GM21381 (cell line): ENCODE data around the gene NUMBL.

Experiments used
- ATAC-seq: cut with Tn5 transposase; IDR thresholded peaks from one replicate; pipeline ENCODE4 v1.9.1; 2021; ENCODE audit warnings: mild to moderate bottlenecking, moderate library complexity; ENCODE audit not compliant: unreplicated experiment

NUMBL gene

DNA sequence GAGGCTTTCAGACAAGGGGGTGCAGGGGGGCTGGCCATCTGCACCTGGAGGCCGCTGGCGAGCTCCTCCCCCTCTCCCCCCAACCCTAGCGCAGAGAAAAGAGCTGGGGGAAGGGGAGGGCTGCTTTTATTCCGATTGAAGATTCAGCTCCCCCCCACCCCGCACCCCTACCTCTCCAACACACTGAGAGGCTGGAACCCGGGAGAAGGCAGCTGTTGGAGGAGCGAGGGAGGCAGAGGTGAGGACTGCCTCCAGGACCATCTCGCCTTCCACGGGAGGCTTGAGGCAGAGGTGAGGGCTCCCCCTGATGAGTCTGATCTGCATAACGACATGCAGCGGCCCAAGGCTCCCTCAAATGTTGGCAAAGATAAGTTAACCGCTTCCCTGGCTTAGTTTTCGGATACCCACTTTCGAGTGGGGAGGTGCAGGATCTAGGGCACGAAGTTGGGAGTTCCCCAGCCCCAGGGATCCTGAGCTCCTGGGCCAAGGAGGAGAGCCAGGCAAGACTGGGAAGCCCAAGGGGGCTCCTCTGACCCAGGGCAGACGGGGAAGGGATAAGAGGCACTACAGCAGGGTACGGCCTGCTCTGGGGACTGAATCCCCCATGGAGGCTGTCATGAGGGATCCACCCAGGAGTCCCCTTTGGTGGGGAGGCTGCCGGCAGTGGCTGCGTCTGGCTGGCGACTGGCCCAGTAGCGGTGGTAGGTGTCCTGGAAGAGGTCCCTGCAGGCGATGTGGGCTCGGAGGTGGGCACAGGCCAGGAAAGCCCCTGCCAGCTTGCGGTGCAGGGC is 1.2 kb upstream of the NUMBL start:
- no peak for ATAC-seq

DNA sequence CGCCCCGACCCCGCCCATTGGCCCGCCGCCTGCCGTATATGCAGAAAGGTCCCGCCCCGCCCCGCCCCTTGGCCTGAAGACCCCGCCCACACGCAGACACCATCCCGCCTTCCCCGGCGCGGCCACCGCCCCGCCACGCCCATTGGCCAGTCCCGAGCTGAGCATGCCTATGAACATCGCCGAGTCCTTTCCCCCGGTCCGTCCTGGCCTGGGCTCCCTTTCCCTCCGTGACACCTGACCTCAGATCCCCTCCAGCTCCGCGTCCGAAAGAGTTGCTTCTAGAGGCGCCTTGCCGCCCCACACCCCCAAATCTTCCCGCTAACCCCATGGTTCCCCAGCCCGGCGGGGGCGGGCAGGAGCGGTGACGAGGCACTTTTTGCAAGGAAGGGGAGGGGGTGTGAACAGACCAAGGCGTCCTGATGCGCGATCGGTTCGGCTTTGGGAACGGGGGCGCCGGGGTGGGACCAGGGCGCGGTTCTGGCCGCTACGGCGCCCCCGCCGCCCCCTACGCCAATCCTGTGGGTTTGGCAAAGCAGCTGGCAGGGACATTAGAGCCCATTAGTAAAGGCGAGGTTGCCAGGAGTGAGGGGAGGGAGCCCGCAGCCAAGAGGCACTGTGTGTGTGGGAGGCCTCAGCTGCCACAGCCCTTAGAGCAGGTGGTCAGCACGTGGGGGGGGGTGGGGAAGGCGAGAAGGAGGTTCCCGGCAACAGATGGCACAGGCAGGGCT is 406 bp upstream of the NUMBL start:
- peak; percentile 53 for ATAC-seq

DNA sequence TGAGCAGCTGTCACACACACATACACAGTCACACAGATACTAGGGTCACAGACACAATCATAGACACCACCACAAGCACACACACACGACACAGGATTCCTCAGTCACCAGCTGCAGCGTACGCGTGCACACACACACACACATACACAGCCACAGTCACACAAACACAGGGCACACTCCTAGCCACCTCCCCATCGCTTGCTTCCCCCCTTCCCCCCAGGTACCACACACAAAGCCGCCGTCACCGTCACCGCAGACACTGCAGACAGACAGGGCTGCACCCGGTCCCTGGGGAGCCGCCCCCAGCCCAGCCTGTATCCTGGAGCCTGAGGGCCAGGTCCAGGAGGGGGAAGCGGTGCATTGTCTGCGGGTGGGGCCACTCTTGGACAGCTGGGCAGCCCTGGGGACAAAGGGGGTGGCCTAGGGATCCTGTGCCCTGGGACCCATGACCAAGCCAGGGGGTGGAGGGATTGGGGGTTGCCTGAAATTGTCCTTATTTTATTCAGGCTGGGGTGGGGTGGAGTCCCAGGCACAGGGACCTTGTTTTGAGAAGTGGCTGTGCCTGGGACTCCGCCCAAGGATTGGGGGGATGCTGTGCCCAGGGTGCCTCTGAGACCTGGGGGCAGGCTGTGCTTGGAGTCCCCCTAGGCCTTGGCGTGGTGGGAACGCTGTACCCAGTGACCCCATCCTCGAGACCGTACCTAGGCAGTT is 957 bp downstream of the NUMBL start:
- no peak for ATAC-seq

DNA sequence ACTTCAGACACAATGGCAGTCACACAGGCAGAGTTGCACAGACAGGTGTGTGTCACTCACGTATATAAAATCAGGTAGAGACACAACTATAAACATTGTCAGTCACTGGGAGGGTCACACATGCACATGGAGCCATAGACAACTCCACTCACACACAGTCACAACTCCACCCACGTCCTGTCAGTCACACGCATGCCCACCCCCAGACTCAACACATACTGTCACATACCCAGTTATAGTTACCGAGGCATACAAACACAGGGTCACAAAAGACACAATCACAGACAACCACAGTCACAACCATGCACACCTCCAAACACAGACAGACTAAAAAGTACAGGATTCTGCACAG is 1.5 kb downstream of the NUMBL start:
- no peak for ATAC-seq

DNA sequence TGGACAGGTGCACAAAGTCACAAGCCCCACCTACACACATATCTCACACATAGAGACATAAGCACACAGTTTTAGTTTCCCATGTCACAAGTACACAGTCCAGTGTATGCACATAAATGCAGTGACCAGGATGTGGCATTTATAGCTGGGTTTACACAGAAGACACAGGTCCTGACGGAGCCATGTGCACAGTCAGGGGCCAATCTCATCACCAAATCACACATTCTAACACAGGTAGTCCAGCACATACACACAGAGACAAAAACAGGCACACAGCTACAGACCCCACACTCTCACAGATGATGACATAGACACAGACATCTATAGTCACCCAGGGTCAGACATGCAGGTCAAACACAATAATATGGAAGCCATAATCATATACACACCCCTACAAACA is 2.1 kb downstream of the NUMBL start:
- no peak for ATAC-seq

DNA sequence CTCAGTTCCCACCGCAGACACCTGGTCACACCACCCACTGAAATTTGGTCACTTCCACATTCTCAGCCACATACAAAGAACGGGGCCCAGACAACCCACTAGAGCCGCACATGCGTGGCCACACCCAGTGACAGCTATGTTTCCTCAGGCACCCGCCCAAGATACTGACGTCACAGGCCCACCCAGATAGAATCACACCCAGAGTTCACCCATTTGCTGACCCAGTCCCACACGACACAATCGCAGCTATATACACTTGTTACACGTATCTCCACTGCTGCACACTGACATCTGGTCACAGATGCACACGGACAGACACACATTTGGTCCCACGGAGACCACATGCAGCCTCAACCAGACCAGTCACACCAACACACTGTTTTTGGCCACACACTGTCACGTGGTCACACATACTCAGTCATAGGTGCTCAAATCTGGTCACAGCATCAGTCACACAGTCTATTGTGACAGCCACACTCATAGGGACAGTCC is 2.9 kb downstream of the NUMBL start:
- ATAC-seq = no peak

DNA sequence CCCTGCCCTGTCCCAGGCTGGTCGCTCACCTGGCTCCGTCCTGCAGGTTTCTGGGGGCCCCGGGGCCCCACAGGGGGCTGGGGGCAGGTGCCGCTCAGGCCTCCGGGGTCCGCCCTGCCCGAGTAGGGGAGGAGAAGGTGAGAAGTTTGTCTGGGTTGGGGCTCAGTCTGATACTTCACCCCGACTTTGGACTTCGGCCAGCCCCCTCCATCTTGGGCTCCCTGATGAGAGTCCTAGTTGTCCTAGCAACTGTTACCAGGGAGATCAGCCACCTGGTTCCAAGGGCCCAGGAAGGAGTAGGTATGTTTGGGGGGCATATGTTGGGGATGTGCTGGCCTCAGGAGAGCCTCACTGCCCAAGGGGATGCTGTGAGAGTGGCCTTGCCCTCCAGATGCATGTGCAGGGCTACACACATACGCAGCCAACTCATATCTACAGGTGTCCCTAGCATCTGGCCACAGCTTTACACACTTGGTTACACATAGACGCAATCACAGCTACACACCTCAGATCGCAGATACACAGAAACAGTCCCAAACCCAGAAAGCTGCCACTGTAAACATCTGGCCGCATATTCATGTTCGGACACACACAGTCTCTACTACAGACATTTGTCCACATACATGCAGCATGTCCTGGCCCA is 3.4 kb downstream of the NUMBL start:
- no peak for ATAC-seq

DNA sequence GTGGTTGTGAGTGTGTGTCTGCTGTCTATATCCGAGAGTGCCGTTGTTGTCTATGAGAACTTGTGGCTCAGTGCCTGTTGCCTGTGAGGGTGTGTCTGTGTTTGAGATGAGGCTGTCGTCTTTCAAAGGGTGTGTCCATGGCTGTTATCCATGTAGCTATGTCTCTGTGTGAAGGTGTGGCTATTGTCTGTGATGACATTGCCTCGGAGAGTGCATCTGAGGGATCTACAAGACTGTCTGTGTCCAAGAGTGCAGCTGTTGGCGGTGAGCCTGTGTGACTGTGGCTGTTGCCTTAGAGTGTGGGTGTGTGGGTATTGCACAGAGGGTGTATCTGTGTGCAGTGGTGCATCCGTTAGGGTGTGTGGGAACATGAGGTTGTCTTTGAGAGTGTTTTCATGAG is 4.9 kb downstream of the NUMBL start:
- ATAC-seq = no peak

DNA sequence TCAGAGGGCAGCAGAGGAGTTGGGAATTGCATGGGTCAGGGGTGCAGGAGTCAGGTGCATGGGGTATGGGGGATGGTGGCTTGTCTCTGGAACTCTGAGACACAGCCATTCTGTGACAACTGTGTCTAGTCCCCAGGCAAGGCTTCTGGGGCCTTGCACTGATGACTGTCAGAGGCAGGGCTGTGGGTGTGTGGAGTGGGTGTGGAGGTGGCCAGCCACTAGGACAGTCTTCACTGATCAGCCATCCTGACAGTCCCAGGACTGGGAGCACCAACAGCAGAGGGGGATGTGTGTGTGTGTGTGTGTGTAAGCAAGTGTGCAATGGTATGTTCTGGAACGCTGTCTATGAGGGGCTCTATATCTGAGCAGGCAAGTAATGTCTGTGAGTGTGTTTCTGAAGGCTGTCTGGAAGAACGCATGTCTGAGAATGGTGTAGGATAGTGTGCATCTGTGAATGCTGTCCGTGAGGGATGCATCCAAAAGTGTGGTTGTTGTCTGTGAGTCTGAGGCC is 5.4 kb downstream of the NUMBL start:
- ATAC-seq = no peak

DNA sequence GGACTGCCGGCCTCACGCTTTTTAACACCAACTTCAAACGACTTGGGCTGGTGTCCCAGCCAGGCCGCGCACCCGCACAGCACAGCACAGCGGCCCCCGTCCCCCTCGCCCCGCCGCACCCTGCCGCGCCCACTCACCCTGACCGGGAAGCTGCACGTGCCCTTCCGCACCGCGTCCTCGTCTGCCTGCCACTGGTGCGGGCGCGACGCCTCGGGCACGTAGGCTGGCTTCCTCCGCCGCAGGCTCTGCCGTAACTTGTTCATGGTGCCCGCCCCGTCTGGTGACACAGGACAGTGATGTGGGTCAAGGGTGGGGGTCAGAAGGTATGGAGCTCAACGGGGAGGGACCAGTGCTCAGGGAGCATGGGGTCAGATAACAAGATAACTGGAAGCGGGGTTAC is 6.2 kb downstream of the NUMBL start:
- ATAC-seq = no peak

DNA sequence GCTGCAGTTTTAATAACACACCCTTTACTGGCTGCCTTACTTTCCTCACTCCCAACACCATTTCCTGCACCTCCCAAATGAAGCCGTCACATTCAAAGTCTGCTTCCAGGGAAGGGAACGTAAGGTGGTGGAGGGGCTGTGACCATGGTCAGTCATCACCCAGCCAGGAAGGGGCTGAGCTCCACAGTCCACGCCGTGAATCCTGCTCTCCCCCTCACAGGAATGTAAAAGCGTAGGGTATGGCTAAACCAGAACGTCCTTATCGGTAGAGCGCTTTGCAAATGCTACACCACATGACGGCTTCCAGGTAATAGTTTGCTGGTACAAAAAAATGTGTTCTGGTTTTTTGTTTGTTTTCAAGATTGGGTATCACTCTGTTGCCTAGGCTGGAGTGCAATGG is 7.0 kb downstream of the NUMBL start:
- ATAC-seq = no peak

DNA sequence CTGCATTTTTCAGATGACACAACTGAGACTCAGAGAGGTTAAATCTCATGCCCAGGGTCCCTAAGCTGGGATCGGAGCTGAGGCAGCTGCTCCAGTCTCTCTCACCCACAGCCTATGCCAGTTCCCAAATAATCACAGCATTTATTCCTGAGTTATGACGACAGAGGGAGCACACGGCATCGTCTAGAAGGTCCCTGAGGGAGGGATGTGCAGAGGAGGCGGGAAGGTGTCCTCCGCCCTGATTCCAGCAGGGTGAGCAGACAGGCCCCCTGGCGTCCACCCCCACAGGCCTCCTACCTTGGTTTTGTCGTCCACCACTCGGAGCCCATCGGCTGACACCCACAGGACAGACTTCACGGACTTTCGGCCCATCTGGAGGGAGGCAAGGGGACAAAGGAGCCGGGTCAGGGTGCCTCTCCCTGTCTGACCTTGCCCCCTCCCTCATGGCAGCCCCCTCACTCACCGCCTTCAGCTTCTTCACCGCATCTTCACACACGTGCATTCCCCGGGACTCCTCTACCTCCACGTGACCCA is 8.0 kb downstream of the NUMBL start:
- no peak for ATAC-seq

DNA sequence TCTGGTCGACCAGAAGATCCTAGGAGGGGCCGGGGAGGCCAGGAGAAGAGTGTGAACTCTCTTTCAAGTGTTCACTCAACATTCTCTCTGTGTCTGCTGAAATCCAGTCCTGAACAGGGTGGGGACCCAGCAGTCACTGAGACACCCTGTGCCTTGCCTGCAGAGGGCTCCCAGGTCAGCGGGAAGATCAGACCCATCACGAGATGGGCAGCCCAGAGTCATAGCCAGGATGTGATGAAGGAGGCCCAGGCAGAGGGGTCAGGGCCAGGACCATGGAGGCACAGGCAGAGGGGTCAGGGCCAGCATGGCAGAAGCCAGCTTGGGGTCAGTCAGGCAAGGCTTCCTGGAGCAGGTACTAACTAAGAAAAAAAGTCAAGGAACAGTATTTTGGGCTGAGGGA is 9.4 kb downstream of the NUMBL start:
- ATAC-seq = no peak

DNA sequence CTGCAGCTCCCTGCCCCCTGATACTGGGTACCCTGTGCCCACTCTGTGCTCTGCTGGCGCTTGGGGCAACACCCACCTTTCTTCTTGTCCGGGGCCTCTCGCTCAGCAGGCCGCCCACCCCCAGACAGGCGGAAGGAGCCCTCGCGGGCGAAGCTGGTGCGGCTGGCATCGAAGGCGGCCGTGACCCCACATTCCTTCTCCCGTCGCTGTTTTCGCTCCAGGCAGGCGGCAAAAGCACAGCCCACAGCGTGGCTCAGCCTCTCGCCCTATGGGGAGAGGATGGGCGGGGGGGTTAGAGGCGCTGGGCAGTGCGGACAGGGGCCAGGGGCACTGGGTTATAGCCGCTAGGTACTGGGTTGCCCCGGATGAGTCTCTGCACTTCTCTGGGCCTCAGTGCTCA is 13.3 kb downstream of the NUMBL start:
- ATAC-seq = no peak

DNA sequence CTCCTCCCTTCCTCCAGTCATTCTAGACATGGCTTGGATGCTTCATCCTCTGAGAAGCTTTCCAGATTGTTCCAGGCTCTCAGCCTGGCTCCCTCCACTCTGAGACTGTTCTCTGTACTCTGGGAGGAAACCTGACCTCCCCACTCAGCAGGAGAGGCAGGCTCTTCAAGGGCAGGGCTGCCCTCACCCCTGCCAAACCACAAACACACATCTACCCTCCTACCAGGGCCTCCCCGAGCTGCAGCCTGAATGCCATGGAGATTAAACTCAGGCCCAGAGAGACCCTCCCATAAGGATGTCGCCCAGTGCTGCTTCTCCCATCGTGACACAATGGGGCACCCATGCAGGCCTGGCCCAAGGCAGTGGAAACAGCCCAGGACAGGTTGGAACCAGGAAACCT is 16.2 kb downstream of the NUMBL start:
- no peak for ATAC-seq

DNA sequence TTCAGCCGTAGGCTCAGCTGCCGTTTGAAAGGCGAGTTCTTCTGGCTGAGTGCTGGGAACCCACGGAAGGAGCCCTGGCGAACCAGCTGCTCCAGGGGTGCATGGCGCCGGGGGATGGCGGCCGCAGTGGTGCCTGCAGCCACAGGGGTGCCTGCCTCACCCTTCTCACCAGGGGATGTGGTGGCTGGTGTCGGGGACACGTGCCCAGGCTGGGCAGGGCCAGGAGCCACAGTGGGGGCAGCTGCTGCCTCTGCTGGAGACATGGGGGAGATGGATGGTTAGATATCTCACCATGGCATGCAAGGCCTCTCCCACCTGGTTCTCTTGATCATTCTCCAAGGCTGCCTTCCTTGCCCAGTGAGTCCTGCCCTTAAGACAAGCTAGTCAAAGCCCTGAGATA is 17.1 kb downstream of the NUMBL start:
- ATAC-seq = no peak

DNA sequence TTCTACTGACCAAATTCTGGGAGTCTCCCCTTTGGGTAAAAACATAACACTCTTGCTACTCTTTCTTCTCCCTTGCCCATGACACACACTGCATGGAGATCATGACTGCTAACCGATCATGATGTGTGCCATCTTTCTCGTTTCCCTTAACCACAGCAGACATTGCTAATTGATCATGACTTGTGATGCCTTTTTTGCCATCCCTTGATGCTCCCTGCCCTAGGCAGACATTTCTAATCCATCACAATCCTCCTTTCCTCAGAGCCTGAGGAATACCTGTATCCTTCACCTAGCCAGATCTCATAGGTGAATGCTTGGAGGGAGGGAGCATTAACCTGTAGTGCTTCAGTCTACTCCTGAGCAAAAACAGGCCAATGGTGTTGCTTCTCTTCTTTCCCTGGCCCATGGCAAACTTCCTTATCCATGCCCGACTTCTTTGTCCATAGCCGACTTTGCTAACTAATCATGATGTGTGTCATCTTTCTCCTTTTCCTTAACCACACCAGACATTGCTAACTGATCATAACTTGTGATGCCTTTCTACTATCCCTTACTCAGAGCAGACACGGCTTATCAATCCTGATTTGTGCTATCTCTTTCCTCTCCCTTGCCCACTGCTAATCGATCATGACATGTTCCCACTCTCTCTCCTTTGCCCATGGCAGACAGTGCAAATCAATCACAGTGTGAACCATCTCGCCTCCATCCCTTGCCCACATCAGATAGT is 17.7 kb downstream of the NUMBL start:
- ATAC-seq = no peak

DNA sequence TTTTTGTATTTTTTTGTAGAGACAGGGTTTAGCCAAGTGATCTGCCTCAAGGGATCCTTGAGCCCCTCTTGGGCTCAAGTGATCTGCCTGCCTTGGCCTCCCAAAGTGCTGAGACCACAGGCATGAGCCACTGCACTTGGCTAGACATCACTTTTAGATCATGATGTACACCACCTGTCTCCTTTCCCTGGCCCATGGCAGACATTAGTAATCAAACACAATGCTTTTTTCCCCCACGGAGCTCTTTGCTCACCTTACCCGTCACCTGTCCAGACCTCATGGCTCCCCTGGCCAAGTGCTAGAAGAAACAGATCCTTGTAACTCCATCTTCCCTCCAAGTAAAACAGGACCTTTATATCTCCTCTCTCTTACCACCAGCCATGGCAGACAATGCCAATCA is 18.4 kb downstream of the NUMBL start:
- ATAC-seq = no peak

DNA sequence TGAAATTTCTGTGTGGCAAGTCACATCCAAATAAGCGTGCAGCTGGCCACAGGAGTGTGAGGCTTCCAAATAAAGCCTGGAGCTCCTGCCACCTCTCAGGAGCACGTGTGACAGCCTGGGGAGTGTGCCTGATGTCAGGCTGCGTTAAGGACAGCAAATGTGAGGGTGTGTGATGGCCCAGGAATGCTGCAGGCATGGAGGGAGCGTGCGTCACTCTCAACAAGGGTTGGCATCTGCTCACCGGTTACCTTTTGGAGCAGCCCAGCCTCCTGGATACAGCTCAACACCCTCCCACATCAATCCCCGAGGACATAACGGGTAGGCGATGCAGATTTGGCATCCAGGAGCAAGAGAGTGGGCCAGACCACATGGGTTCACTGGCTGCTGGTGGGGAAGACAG is 19.0 kb downstream of the NUMBL start:
- ATAC-seq = no peak

DNA sequence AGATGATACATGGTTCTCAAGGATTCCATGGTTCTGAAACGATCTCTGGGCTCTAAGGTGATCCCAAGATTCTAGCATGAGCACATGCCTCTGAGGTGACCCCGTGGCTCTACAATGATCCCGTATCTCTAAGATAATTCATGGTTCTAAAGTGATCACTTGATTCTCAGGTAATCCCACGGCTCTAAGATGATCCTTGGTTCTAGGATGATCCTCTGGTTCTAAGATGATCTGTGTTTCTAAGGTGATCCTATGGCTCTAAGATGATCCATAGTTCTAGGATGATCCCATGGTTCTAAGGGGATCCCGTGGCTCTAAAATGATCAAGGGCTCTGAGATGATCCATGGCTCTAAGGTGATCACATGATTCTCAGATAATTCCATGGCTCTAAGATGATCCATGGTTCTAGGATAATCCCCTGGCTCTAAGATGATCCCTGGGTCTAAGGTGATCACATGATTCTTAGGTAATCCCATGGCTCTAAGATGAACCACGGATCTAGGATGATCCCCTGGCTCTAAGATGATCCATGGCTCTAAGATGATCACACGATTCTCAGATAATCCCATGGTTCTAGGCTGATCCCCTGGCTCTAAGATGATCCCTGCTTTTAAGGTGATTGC is 21.3 kb downstream of the NUMBL start:
- ATAC-seq = no peak
